GM19193 (cell line): ENCODE measurements around the gene ICAM4.

Experiments used
- POLR2A ChIP-seq: IDR thresholded peaks from 4 replicates; pipeline ENCODE4 v1.6.1; 2011; ENCODE audit not compliant: insufficient read depth, insufficient read length; ENCODE audit errors: extremely low read depth

Gene ICAM4

DNA sequence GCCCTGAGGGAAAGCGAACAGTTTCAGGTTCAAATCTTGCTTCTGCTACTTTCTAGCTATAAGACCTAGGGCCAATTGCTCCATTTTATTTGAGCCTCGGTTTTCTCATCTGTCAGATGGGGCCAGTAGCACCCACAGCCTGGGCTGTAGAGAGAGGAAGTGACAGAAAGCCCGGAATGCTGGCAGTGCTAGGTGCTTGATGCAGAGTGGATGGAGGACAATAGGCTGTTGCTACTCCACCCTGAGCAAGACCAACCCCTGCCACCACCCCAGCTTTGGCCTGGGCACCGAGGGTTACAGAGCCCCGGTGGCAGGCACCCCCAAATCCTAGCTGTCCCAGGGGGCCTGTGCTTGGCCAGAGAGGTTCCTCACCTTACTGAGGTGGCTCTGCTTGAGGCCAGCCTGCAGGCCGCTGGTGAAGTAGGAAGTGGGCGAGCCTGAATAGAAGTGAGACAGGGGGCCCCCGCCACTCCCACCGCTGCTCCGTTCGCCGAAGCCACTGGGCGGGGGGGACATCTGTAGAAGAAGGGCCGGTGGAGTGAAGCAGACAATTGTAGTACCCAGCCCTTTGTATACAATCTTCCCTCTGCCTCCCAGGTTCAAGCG, 31.2 kb downstream of the ICAM4 start:
- TF ChIP-seq POLR2A = no peak

DNA sequence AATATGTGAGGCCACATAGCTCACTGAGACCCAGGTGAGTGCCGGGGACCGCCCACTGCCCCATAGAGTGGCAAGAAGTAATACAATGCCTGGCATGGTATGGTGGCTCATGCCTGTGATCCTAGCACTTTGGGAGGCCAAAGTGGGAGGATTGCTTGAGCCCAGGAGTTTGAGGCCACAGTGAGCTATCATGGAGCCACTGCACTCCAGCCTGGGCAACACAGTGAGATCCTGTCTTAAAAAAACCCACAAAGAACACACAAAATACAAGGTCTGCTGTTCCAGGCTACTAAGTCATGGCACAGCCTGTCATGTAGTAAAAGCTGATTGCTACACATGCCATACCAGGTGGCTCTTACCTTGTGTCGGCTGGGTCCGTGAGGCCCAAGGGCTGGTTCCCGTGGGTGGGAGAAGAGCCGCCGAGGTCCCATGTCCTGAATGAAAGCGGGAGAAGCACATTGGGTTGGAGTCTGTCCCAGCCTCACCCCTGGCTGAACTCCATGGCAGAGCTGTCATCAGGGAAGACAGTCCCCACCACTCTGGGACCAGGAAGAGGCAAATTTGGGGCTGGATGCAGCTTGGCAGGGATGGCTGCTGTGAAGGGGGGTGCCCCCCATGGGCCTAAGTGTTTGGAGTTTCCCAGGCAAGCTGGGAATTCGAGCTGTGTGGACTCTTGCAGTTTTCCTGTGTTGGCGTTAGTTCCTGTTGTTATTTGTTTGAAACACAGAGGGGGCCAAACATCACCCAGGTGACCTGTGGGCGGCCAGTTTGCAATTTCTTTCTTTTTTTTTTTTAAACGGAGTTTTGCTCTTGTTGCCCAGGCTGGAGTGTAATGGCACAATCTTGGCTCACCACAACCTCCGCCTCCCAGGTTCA, 32.3 kb downstream of the ICAM4 start:
- TF ChIP-seq POLR2A = no peak

DNA sequence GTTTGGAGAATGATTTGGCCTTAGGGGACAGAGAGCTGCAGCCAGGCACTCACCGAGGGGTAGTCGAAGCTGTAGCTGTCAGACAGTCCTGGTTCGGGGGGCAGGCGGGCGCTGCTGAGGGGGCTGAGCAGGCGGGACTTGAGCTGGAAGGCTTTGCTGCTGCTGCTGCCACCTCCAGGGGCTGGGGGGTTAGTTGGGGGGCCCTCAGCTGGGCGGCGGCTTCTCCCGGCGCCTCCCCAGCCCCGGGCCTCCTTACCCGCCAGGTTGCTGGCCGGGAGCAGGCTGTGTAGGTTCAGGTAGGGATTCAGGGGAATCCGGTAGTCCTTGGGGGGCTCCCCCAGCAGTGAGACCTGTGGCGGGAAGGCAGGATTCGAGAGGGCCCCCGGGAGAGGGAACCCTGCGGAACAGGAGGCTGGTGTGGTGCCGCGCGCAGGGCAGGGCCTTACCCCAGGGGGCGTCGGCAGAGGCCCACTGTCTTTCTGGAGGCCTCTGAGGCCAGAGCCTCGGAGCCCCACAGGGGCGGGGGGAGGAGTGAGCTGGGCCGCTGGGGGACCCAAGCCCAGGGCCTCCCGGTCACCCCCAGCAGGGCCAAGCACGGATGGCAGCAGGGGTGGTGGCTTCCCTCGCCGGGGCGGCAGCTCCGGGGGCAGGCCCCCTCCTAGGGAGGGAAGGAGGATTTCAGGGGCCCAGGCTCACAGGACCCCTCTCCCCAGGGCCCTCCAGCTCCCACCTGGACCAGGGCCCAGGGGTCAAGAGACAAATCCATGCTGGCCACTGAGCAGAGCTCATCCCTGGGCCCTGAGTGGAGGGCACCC, 34.1 kb downstream of the ICAM4 start:
- no peak for TF ChIP-seq POLR2A

DNA sequence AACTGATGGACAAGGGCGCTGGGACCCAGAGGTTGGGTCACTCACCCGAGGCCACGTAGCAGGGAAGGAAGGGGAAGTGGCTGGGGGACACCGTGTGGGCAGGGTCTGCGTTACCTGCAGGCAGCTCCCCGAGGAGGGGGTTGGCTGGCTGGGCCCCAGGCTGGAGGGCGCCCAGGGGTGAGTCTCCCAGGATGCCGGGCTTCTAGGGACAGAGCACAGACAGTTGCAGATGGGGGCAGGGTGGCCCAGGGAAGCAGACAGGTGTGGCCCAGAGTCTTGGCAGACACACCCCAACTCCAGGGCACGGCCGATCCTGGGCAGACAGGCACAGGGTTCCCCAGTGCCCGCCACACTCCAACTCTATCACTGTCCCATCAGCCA, 34.7 kb downstream of the ICAM4 start:
- TF ChIP-seq POLR2A = no peak

DNA sequence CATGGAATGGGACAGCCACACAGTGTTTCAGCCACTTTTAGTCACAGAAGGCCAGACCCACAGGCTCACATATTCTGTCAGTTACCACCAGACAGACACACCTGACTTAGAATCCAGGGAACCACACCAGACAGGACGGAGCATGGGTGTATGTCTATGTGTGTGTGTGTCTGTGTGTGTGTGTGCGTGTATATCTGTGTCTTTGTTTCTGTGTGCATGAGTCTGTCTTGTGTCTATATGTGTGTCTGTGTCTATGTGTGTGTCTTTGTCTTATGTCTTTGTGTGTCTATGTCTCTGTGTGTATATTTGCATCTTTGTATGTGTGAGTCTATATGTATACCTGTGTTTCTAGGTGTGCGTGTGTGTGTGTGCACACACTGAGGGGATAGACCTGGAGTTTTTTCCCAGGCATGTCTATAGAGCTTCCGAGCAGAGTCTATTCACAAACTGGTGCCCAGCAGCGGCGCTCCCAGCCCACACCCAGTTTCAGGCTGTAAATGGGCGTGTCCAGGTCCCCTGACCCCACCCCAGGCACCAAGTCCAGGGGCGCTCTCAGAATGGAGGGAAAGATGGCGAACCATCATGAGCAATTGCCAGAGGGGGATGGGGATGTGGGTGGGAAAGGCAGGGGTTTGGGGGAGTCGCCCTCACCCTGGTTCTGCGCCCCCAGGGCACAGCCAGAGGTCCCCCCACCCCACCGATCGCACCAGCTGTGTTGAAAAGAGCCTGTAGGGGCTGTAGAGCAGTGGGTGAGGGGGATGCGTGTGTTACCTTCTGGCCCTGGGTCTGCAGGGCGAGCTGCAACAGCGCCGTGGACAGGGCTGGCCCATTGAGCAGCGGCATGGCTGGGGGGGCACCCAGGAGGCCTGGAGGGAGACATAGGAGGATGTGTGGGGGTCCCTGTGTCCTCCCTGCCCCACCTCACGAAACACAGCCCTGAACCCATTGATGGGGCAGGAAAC, 35.4 kb downstream of the ICAM4 start:
- no peak for TF ChIP-seq POLR2A

DNA sequence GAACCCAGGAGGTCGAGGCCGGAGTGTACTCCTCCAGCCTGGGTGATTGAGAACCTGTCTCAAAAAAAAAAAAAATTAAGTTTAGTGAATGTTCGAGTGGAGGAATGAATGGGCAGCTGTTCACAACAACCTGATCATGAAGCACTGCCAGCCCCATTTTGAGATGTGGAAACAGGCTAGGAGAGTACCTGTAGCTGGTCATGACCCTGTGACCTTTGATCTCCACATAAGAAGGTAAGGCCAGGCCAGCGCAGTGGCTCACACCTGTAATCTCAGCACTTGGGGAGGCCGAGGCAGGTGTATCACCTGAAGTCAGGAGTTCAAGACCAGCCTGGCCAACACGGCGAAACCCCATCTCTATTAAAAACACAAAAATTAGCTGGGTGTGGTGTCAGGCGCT, 39.0 kb downstream of the ICAM4 start:
- no peak for TF ChIP-seq POLR2A

DNA sequence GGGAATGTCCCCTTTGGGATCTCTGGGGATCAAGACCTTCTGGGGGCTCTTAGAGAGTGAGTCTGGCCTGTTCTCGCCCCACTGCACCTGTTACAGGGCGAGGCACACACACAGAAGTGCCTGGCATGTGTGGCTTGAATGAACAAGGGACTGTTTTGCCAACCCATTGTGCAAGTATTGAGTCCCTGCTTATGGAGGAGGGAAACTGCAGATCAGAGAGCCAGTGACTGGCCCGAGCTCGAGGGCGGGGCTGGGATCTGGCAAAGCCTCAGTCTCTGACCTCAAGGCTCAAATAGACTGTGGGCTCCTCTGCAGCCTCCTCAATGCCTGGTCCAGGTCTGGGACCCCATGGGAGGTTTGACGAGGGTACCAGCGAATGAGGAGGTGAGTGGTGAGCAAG, 41.0 kb downstream of the ICAM4 start:
- no peak for TF ChIP-seq POLR2A

DNA sequence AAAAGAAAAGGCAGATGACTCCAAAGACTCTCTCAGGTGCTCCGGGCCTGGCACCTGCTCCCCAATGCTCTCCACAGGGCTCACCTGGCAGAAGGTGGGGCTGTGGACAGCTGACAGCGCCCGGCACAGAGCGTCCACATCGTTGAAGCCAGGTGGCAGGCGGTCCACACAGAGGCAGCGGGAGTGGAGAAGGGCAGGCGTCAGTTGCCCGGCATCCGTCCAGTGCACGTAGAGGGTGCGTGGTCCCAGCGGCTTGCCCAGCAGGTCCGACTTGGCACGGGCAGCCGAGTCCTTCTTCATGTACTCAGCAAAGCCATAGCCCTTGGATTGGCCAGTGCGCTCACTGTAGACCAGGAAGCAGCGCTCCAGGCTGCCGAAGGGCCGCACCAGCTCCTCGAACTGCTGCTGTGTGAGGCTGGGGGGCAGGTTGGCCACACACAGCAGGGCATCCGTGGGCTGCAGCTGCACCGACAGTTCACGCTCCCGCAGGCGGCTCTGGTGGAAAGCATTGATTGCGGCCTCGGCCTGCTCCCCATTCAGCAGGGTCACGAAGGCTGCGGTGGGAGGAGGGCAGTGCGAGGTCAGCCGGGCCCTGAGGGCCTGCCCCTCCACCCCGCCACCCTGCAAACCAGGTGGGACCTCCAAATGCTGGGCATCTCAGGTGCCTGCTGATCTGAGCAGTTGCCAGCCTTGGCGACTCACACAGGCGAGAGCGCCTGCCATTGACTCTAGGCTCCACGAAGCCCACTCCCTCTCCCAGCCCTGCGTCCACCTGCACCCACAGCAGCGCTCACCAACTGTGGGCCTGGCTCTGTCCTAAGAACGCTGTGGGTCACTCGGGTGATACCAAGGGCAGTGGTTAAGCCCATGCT, 42.0 kb downstream of the ICAM4 start:
- no peak for TF ChIP-seq POLR2A

DNA sequence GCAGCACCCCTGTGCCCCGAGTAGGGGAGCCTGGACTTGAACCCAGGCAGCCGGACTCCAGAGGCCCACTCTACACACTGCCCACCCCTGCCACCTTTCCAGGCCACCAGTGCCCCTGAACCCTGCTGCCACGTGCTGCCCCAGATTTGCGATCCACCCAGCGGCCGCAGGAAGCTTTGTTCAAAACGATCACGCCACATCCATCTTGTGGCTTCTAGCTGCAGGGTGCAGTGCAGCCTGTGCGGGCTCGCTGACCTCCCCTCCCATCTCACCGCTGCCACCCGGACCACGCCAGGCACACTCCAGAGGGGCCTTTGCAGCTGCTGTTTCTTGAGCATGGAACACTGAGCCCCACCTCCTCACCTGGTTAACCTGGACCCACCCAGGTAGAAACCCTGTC, 42.8 kb downstream of the ICAM4 start:
- no peak for TF ChIP-seq POLR2A

DNA sequence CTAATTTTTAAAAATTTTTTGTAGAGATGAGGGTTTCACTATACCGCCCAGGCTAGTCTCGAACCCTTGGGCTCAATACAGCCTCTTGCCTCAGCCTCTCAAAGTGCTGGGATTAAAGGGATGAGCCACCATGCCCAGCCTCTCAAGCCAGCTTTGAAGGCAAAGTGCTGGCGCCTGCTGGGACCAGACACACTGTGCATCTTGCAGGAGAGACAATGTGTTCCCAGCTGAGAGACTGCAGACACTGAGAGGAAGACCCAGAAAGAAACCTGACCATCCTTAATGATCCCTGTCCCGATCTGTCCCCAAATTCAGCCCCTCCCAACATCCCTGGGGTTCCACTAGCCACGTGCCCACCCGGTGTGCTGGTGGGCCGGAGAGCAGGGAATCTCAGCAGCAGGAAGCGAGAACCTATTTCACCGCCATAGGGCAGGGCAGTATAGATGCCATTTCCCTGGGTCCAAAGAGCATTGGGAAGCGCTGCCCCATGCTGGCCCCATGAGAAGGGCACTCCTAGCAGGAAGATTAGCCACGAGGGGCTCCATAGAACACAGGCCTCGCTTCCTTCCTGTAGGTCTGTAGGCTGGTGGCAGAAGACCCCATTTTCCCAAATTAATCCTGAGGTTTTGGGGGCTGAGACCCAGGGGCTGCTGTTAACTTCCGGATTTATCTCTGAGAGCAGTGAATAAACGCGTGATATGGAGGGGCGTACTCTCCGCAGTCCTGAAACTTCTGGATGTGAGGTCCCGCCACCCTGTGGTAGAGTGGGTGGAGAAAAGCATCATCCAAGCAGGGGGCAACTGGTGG, 45.6 kb downstream of the ICAM4 start:
- TF ChIP-seq POLR2A = no peak

DNA sequence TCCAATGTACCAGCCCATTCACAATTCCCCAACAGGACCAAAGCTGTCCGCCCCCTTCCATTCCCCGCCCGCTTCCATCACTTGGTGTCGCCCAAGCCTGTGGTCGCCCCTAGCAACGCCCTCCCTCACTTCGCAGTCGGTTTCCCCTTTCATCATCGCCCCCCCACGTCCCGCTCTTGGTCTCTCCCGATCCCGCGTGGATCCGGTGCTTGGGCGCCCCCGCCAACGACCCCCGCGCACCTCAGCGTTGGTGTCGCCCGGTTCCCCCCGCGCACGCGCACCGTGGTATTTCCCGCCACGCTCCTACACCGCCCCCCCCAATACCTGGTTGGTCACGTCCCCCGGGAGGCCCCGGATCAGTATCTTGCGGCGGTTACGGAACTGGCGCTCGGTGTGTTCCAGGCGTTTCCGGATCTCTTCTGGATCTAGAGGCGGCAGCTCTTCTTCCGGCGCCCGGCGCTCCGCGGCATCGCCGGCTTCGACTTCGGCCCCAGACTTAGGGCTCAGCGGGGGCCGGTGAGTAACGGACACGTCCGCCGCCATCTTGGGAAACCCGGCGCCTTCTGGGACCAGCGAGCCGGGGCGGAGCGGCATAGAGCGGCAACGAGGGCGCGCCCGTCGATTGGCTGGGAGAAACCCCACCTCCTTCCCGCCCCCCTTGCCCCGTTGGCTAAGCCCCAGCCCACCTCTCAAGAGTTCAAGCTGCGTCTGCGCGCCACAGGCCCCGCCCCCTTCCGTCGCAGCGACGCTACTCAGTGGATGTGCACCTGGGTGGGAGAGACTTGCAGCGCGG, 46.4 kb downstream of the ICAM4 start, which contains the start of gene RAVER1:
Gene RAVER1, minus strand, starts transcription at position 565 of the 793 bp plus-strand sequence. Its CDS starts 22 bp downstream, at position 543.
- TF ChIP-seq POLR2A = peak; percentile 94
